ENCODE results near the gene ADCY10.

The ADCY10 gene

GRCh38 chr1:167839009-167839408 is 74.9 kb downstream of the ADCY10 start (continued):
- TF ChIP-seq TCF4 (CRISPR knock-in tag; IDR thresholded peaks at IDR 0.05; ENCODE audit: borderline replicate concordance) (no peak), SNAI2 (CRISPR knock-in tag; IDR thresholded peaks at IDR 0.05) (no peak), ARNTL (CRISPR knock-in tag; IDR thresholded peaks at IDR 0.05; ENCODE audit: borderline replicate concordance, low read depth) (no peak), ZFP30 (CRISPR knock-in tag; IDR thresholded peaks at IDR 0.05) (no peak), GLIS3 (CRISPR knock-in tag; IDR thresholded peaks at IDR 0.05) (no peak), ZC3H10 (CRISPR knock-in tag; IDR thresholded peaks at IDR 0.05) (no peak)

GRCh38 chr1:167837326-167837725 is 76.6 kb downstream of the ADCY10 start:
- ATAC-seq: no peak
- TF ChIP-seq ARNTL (CRISPR knock-in tag; IDR thresholded peaks at IDR 0.05; ENCODE audit: borderline replicate concordance, low read depth) (no peak), ZC3H10 (CRISPR knock-in tag; IDR thresholded peaks at IDR 0.05) (no peak), TOX (CRISPR knock-in tag; IDR thresholded peaks at IDR 0.05; ENCODE audit: borderline replicate concordance) (no peak), ZNF70 (CRISPR knock-in tag; IDR thresholded peaks at IDR 0.05) (no peak), TSHZ2 (CRISPR knock-in tag; IDR thresholded peaks at IDR 0.05) (no peak), ZNF565 (CRISPR knock-in tag; conservative IDR thresholded peaks at IDR 0.05; ENCODE audit: low read depth) (no peak), ZFP3 (CRISPR knock-in tag; IDR thresholded peaks at IDR 0.05) (no peak), ZFP30 (CRISPR knock-in tag; IDR thresholded peaks at IDR 0.05) (no peak)

- TF ChIP-seq GLIS3 (CRISPR knock-in tag; IDR thresholded peaks at IDR 0.05) (no peak), TCF4 (CRISPR knock-in tag; IDR thresholded peaks at IDR 0.05; ENCODE audit: borderline replicate concordance) (no peak), POU6F1 (CRISPR knock-in tag; IDR thresholded peaks at IDR 0.05; ENCODE audit: borderline replicate concordance, low read depth) (no peak)
- ATAC-seq: no peak
Measured at GRCh38 chr1:167836197-167836596, 77.7 kb downstream of the ADCY10 start.

- ATAC-seq: no peak
- TF ChIP-seq SNAI2 (CRISPR knock-in tag; IDR thresholded peaks at IDR 0.05) (no peak), ZC3H10 (CRISPR knock-in tag; IDR thresholded peaks at IDR 0.05) (no peak), ZNF565 (CRISPR knock-in tag; conservative IDR thresholded peaks at IDR 0.05; ENCODE audit: low read depth) (no peak), CSDC2 (CRISPR knock-in tag; IDR thresholded peaks at IDR 0.05) (no peak), RARB (CRISPR knock-in tag; IDR thresholded peaks at IDR 0.05) (no peak), ZFP30 (CRISPR knock-in tag; IDR thresholded peaks at IDR 0.05) (no peak), OSR1 (CRISPR knock-in tag; IDR thresholded peaks at IDR 0.05) (no peak), ZFP3 (CRISPR knock-in tag; IDR thresholded peaks at IDR 0.05) (no peak), ISL1 (CRISPR knock-in tag; IDR thresholded peaks at IDR 0.05) (no peak), ZNF8 (CRISPR knock-in tag; IDR thresholded peaks at IDR 0.05) (no peak), TOX (CRISPR knock-in tag; IDR thresholded peaks at IDR 0.05; ENCODE audit: borderline replicate concordance) (no peak), ESRRG (CRISPR knock-in tag; IDR thresholded peaks at IDR 0.05) (no peak)
Measured at GRCh38 chr1:167833904-167834303, 80.0 kb downstream of the ADCY10 start.

- no peak for ATAC-seq
- TF ChIP-seq CSDC2 (CRISPR knock-in tag; IDR thresholded peaks at IDR 0.05) (no peak), PPARA (CRISPR knock-in tag; IDR thresholded peaks at IDR 0.05; ENCODE audit: borderline replicate concordance) (no peak), ESRRG (CRISPR knock-in tag; IDR thresholded peaks at IDR 0.05) (no peak), RARB (CRISPR knock-in tag; IDR thresholded peaks at IDR 0.05) (no peak), ARNTL (CRISPR knock-in tag; IDR thresholded peaks at IDR 0.05; ENCODE audit: borderline replicate concordance, low read depth) (no peak), OSR1 (CRISPR knock-in tag; IDR thresholded peaks at IDR 0.05) (no peak), TOX (CRISPR knock-in tag; IDR thresholded peaks at IDR 0.05; ENCODE audit: borderline replicate concordance) (no peak), ZC3H10 (CRISPR knock-in tag; IDR thresholded peaks at IDR 0.05) (no peak), TSHZ2 (CRISPR knock-in tag; IDR thresholded peaks at IDR 0.05) (no peak), ZFP3 (CRISPR knock-in tag; IDR thresholded peaks at IDR 0.05) (no peak), PATZ1 (CRISPR knock-in tag; IDR thresholded peaks at IDR 0.05; ENCODE audit: borderline replicate concordance) (no peak), SNAI2 (CRISPR knock-in tag; IDR thresholded peaks at IDR 0.05) (no peak), CSRNP3 (CRISPR knock-in tag; IDR thresholded peaks at IDR 0.05) (no peak), TCF4 (CRISPR knock-in tag; IDR thresholded peaks at IDR 0.05; ENCODE audit: borderline replicate concordance) (no peak), ISL1 (CRISPR knock-in tag; IDR thresholded peaks at IDR 0.05) (no peak), ZNF70 (CRISPR knock-in tag; IDR thresholded peaks at IDR 0.05) (no peak), GLIS3 (CRISPR knock-in tag; IDR thresholded peaks at IDR 0.05) (no peak), ZNF8 (CRISPR knock-in tag; IDR thresholded peaks at IDR 0.05) (no peak), ZNF565 (CRISPR knock-in tag; conservative IDR thresholded peaks at IDR 0.05; ENCODE audit: low read depth) (no peak)
Measured at GRCh38 chr1:167832693-167833092, 81.2 kb downstream of the ADCY10 start.

All from SK-N-SH treated with all-trans-retinoic acid at 6 μM for 48 hours (cell line).